Measurements from ENCODE around the gene NUP62CL. TPM values are rescaled to one million over a fixed set of nuclear protein-coding genes. Genes with fewer than 3 reads are reported as not detected.
A peak's percentile ranks its signal among the peaks of the same experiment; 100 is the strongest.

NUP62CL gene
- total and polyA plus RNA-seq, 10 of the 15 experiments (the other 5 are each of a cell fraction or from before 2014, with no cell fraction given) = 2.5 to 6.0 (median 4.2) TPM

DNA sequence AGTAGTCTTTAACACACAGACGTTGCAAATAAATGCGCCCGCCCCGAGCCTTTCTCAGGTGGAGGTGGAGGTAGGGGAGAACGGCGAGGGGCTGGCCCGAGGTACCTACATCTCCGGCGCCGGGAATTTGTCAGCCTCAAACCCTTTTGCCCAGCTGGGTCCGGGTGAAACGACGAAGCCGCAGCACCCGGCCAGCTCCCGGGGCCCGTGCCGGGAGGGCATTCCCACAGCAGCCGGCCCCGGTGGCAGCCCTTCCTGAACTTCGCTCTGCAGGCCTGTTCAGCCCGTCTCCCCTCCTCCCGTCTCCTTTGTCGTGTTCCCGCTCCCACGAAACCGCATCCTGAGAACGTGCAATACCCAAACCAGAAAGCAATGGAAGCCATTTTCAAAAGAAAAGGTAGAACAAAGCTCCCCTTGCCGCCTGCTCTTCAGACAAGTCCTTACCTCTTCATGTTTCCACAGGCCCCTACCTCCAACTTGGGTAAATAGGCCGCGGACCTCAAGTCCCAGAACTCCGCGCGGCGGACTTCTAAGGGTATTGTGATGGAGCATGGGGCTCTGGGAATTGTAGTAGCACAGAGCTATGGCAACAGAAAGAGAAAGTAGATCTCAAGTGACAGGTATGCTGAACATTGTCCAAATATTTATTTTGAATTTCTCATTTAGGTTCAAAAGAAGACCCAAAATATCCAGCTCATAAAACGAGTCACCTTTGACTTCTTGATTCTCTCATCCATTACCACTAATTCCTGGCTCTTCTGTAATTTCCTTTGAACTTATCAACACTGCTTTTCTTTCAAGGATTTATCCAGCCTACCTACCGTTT, 87.7 kb downstream of the NUP62CL start, which contains the start of gene RBM41:
TSS of gene RBM41 (minus strand) at position 501 of the 826 bp plus-strand sequence. CDS start at position 452, 49 bp downstream.
- ChIA-PET POLR2A (interaction anchor here (1.2 kb wide), 1 partner anchor 11 kb away, joined by 3 read pairs; no protein-coding TSS in a partner anchor), SMC1A (ENCODE audit: uncharacterized antibody, unreplicated experiment) (interaction anchor here (0.7 kb wide), 1 partner anchor 264 kb away, joined by 3 read pairs; no protein-coding TSS in a partner anchor), CTCF (interaction anchor here (0.9 kb wide), 1 partner anchor 28 kb away, joined by 3 read pairs; no protein-coding TSS in a partner anchor), RAD21 (ENCODE audit: unreplicated experiment) (no interaction called here)
- Histone ChIP-seq H2AFZ (ENCODE audit: control insufficient read depth, low read depth, low read length) (peak within 1 kb of the TSS; percentile 91), H3K4me3 (peak within 1 kb of the TSS; percentile 55), H3K36me3 (ENCODE audit: control insufficient read depth in 2 of 2, insufficient read depth in 2 of 2, low read length in 1 of 2) (no peaks in the 10 kb centered on the region), H3K9me3 (replicated peaks; ENCODE audit: control insufficient read depth, insufficient read depth, low read length) (no peaks in the 10 kb centered on the region), H3K4me2 (ENCODE audit: control insufficient read depth, insufficient read depth) (peak within 1 kb of the TSS; percentile 82), H3K79me2 (ENCODE audit: control insufficient read depth, insufficient read depth, low read length) (peaks cover 10% of the 10 kb centered on the region), H3K27me3 (replicated peaks in 1 of 2; ENCODE audit: control insufficient read depth in 2 of 2, insufficient read depth in 2 of 2, low read length in 1 of 2) (no peaks in the 10 kb centered on the region), H3K27ac (ENCODE audit: control insufficient read depth, insufficient read depth) (peak within 1 kb of the TSS; percentile 83), H4K20me1 (ENCODE audit: control insufficient read depth, insufficient read depth) (no peaks in the 10 kb centered on the region), H3K4me1 (ENCODE audit: control insufficient read depth, insufficient read depth, low read length) (no peaks in the 10 kb centered on the region), H3K9ac (ENCODE audit: control insufficient read depth, insufficient read depth, low read length) (peak within 1 kb of the TSS; percentile 80)
- ATAC-seq (peak; percentile 100), DNase-seq (ENCODE audit: low read depth, low spot score) (peak; percentile 31), FAIRE-seq (peak; percentile 77)
- in situ Hi-C loops (cut with MboI) = no loop called here
- 27% methylated on average over 36 of the region's 37 CpGs for WGBS (ENCODE audit: insufficient coverage, insufficient replicate concordance, low lambda C conversion rate, missing lambda C conversion rate)
- BruUV-seq (replicated peaks) = TSS peak; percentile 87
- intact Hi-C loops (cut with micrococcal nuclease; ENCODE audit: unreplicated experiment) = loop anchor here (5.0 kb wide), 2 partner anchors 89 to 559 kb away; partner anchors contain the start of genes DNAAF6 and NUP62CL
- peak; percentile 29; the same call in 1 of the 2 replicates for TF ChIP-seq RUNX3 (IDR thresholded peaks at IDR 0.05; ENCODE audit: low read length)
- peak; percentile 70 for TF ChIP-seq CREB1 (IDR thresholded peaks at IDR 0.05; ENCODE audit: low read depth)
- TF ChIP-seq TCF7 (IDR thresholded peaks at IDR 0.05; ENCODE audit: borderline replicate concordance) = peak; percentile 87
- TF ChIP-seq NBN (IDR thresholded peaks at IDR 0.05) = no peak
- TF ChIP-seq, protein P1, sequence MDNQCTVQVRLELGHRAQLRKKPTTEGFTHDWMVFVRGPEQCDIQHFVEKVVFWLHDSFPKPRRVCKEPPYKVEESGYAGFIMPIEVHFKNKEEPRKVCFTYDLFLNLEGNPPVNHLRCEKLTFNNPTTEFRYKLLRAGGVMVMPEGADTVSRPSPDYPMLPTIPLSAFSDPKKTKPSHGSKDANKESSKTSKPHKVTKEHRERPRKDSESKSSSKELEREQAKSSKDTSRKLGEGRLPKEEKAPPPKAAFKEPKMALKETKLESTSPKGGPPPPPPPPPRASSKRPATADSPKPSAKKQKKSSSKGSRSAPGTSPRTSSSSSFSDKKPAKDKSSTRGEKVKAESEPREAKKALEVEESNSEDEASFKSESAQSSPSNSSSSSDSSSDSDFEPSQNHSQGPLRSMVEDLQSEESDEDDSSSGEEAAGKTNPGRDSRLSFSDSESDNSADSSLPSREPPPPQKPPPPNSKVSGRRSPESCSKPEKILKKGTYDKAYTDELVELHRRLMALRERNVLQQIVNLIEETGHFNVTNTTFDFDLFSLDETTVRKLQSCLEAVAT (IDR thresholded peaks at IDR 0.05) = peak; percentile 66; the same call in 1 of the 2 replicates
- TF ChIP-seq BHLHE40 (IDR thresholded peaks at IDR 0.05; ENCODE audit: borderline replicate concordance in 1 of 2, low read depth in 2 of 2, low read length in 1 of 2) = peak in 1 of 2 experiments; percentile 6; a peak in 1 of 4 replicates
- TF ChIP-seq ATF7 (IDR thresholded peaks at IDR 0.05; ENCODE audit: low read depth) = no peak
- TF ChIP-seq CREM (IDR thresholded peaks at IDR 0.05; ENCODE audit: low read depth) = peak; percentile 74; the same call in 1 of the 2 replicates
- TF ChIP-seq, protein P2, sequence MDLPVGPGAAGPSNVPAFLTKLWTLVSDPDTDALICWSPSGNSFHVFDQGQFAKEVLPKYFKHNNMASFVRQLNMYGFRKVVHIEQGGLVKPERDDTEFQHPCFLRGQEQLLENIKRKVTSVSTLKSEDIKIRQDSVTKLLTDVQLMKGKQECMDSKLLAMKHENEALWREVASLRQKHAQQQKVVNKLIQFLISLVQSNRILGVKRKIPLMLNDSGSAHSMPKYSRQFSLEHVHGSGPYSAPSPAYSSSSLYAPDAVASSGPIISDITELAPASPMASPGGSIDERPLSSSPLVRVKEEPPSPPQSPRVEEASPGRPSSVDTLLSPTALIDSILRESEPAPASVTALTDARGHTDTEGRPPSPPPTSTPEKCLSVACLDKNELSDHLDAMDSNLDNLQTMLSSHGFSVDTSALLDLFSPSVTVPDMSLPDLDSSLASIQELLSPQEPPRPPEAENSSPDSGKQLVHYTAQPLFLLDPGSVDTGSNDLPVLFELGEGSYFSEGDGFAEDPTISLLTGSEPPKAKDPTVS (IDR thresholded peaks at IDR 0.05; ENCODE audit: low read depth, low read length) = no peak
- TF ChIP-seq NFIC (IDR thresholded peaks at IDR 0.05; ENCODE audit: low read depth, low read length) = no peak
- no peak for TF ChIP-seq ZSCAN29 (IDR thresholded peaks at IDR 0.05)
- peak; percentile 86 for TF ChIP-seq IKZF1 (conservative IDR thresholded peaks at IDR 0.05)
- TF ChIP-seq DPF2 (IDR thresholded peaks at IDR 0.05) = no peak
- TF ChIP-seq CBX5 (IDR thresholded peaks at IDR 0.05; ENCODE audit: low read depth) = 0 out of 2 replicates have a peak, but pooled peaks have one; percentile 38
- no peak for TF ChIP-seq IKZF2 (IDR thresholded peaks at IDR 0.05)
- TF ChIP-seq, protein P3, sequence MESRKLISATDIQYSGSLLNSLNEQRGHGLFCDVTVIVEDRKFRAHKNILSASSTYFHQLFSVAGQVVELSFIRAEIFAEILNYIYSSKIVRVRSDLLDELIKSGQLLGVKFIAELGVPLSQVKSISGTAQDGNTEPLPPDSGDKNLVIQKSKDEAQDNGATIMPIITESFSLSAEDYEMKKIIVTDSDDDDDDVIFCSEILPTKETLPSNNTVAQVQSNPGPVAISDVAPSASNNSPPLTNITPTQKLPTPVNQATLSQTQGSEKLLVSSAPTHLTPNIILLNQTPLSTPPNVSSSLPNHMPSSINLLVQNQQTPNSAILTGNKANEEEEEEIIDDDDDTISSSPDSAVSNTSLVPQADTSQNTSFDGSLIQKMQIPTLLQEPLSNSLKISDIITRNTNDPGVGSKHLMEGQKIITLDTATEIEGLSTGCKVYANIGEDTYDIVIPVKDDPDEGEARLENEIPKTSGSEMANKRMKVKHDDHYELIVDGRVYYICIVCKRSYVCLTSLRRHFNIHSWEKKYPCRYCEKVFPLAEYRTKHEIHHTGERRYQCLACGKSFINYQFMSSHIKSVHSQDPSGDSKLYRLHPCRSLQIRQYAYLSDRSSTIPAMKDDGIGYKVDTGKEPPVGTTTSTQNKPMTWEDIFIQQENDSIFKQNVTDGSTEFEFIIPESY (IDR thresholded peaks at IDR 0.05) = no peak
- TF ChIP-seq SREBF1 (IDR thresholded peaks at IDR 0.05; ENCODE audit: low read length) = 0 out of 2 replicates have a peak, but pooled peaks have one; percentile 40
- no peak for TF ChIP-seq RB1 (IDR thresholded peaks at IDR 0.05; ENCODE audit: borderline replicate concordance)
- TF ChIP-seq ZNF207 (IDR thresholded peaks at IDR 0.05; ENCODE audit: borderline replicate concordance) = no peak
- peak; percentile 85 for TF ChIP-seq HCFC1 (IDR thresholded peaks at IDR 0.05; ENCODE audit: low read length)
- TF ChIP-seq SIX5 (IDR thresholded peaks at IDR 0.05; ENCODE audit: low read depth, low read length, severe bottlenecking) = peak; percentile 92
